A549 (cell line): Measurements from ENCODE around the gene PDE4D. TPM values are rescaled to one million over a fixed set of nuclear protein-coding genes. Genes with fewer than 3 reads are reported as not detected.

Source experiments
- ATAC-seq, 2 experiments: fragments of 200-7000 bp in 1 of 2; fragments of >200 bp in 1 of 2; cut with Nextera tagmentation in 1 of 2; cut with Tn5 transposase in 1 of 2; 3 replicates each; pipeline versions ENCODE4 v1.8.0 to v1.9.1; 2018 to 2020; ENCODE audit warnings: mild to moderate bottlenecking in 1 of 2, moderate library complexity in 1 of 2
- CTCF ChIA-PET: fragments of 300-600 bp; sonication (Branson Sonifier 250); formaldehyde crosslinking; extraction: SDS; loops from one replicate; lab custom pipeline; 2021; ENCODE audit warnings: antibody characterized with exemption, inconsistent platforms; lab: Yijun Ruan, JAX
- POLR2A ChIA-PET: fragments of 350-600 bp; formaldehyde crosslinking; extraction: SDS; loops from one replicate; lab custom pipeline; 2021; ENCODE audit warnings: antibody characterized with exemption, inconsistent platforms; lab: Yijun Ruan, JAX
- DNase-seq, 2 experiments: peaks; one replicate each; pipeline versions ENCODE4 v3.0.0 to v3.0.0-alpha.2; 2011 to 2016; ENCODE audit warnings: low read depth in 1 of 2, low spot score in 1 of 2
- FAIRE-seq: peaks from 2 replicates; lab custom pipeline; 2011; peaks lifted over from hg19 to GRCh38; lab: Jason Lieb, UNC
- H3K27ac ChIP-seq, 2 experiments: fragments of >200 bp; sonication (Bioruptor Twin); formaldehyde crosslinking; 3 replicates each; pipeline ENCODE4 v1.5.1; 2016 to 2017
- H3K4me1 ChIP-seq: fragments of >200 bp; sonication (Bioruptor Twin); formaldehyde crosslinking; 3 replicates; pipeline ENCODE4 v1.6.1; 2016
- H3K4me2 ChIP-seq: fragments of >200 bp; sonication (Bioruptor Twin); formaldehyde crosslinking; 3 replicates; pipeline ENCODE4 v1.6.1; 2016
- H3K4me3 ChIP-seq: fragments of >200 bp; sonication (Bioruptor Twin); formaldehyde crosslinking; 3 replicates; pipeline ENCODE4 v1.5.1; 2016
- H3K9me3 ChIP-seq: fragments of >200 bp; sonication (Bioruptor Twin); formaldehyde crosslinking; 3 replicates; pipeline ENCODE4 v1.6.1; 2016
- CBX8 ChIP-seq: fragments of 200-600 bp; sonication (generic); IDR thresholded peaks from 2 replicates; pipeline ENCODE4 v1.6.1; 2016
- EHF ChIP-seq: fragments of 250-450 bp; sonication (Bioruptor Pico); IDR thresholded peaks from 2 replicates; pipeline ENCODE4 v1.5.0; 2020; ENCODE audit warnings: mild to moderate bottlenecking
- ELK1 ChIP-seq: fragments of 150-350 bp; IDR thresholded peaks from 2 replicates; pipeline ENCODE4 v1.6.1; 2014; ENCODE audit warnings: low read depth, mild to moderate bottlenecking, low read length
- FOSB ChIP-seq: fragments of 250-450 bp; sonication (Bioruptor Pico); IDR thresholded peaks from 2 replicates; pipeline ENCODE4 v1.5.0; 2020; ENCODE audit warnings: mild to moderate bottlenecking, moderate library complexity
- FOSL2 ChIP-seq, 2 experiments: fragments of 450-650 bp in 1 of 2; fragments of >200 bp in 1 of 2; sonication (Bioruptor Twin) in 1 of 2; formaldehyde crosslinking; IDR thresholded peaks; 2 replicates each; pipeline versions ENCODE4 v1.5.0 to v1.6.1; 2016 to 2020; ENCODE audit warnings: mild to moderate bottlenecking in 1 of 2, moderate library complexity in 1 of 2
- FOXS1 ChIP-seq: fragments of 250-450 bp; sonication (Bioruptor Pico); IDR thresholded peaks from 2 replicates; pipeline ENCODE4 v1.5.0; 2020; ENCODE audit warnings: mild to moderate bottlenecking, moderate library complexity
- HES2 ChIP-seq: fragments of >200 bp; sonication (Bioruptor Twin); formaldehyde crosslinking; IDR thresholded peaks from 2 replicates; pipeline ENCODE4 v1.6.1; 2016
- HOXA7 ChIP-seq: fragments of 250-450 bp; sonication (Bioruptor Pico); IDR thresholded peaks from 2 replicates; pipeline ENCODE4 v1.5.0; 2020; ENCODE audit warnings: mild to moderate bottlenecking, moderate library complexity
- MAFK ChIP-seq: fragments of 450-650 bp; IDR thresholded peaks from 2 replicates; pipeline ENCODE4 v1.6.1; 2014; ENCODE audit not compliant: partially characterized antibody
- MAZ ChIP-seq: fragments of 150-350 bp; IDR thresholded peaks from 2 replicates; pipeline ENCODE4 v1.6.1; 2014; ENCODE audit warnings: antibody characterized with exemption, low read depth, low read length, borderline replicate concordance
- POLR2A ChIP-seq: IDR thresholded peaks from 2 replicates; pipeline ENCODE4 v1.6.1; 2012; ENCODE audit warnings: mild to moderate bottlenecking, low read length
- RNF2 ChIP-seq: fragments of 200-600 bp; sonication (generic); IDR thresholded peaks from 2 replicates; pipeline ENCODE4 v1.6.1; 2016; ENCODE audit warnings: low read depth, mild to moderate bottlenecking, antibody characterized with exemption, moderate library complexity, borderline replicate concordance
- TFCP2L1 ChIP-seq: fragments of 250-450 bp; sonication (Bioruptor Pico); IDR thresholded peaks from 2 replicates; pipeline ENCODE4 v1.5.0; 2021; ENCODE audit warnings: mild to moderate bottlenecking
- ZNF302 ChIP-seq: fragments of 250-450 bp; sonication (Bioruptor Pico); IDR thresholded peaks from 2 replicates; pipeline ENCODE4 v1.9.0; 2021; ENCODE audit warnings: inconsistent platforms, mild to moderate bottlenecking, moderate library complexity
- ZSCAN20 ChIP-seq: fragments of 250-450 bp; sonication (Bioruptor Pico); IDR thresholded peaks from 2 replicates; pipeline ENCODE4 v1.8.0; 2022; ENCODE audit warnings: mild to moderate bottlenecking, moderate library complexity
- WGBS: methylation state at CpG from one replicate; pipeline ENCODE4 v1.1.6; 2017; ENCODE audit errors: missing lambda C conversion rate; 5-methylcytosine and 5-hydroxymethylcytosine counted together
- polyA plus RNA-seq, 4 experiments: library from polyadenylated mRNA; depleted of rRNA in 3 of 4; stranded (reverse); fragments of >200 nt; fragmentation: RNase III in 1 of 4; extraction: RNeasy Plus Mini Kit Qiagen cat#74134 plus additional on column Dnase treatment in 1 of 4; gene quantifications; 2 replicates in 3 of 4; 3 replicates in 1 of 4; pipeline ENCODE4 v1.2.3, GENCODE V29; 2011 to 2017
- TF ChIP-seq, protein P1 (sequence below): fragments of 250-450 bp; sonication (Bioruptor Pico); IDR thresholded peaks from 2 replicates; pipeline ENCODE4 v1.5.0; 2021; ENCODE audit warnings: mild to moderate bottlenecking, moderate library complexity, borderline replicate concordance
- TF ChIP-seq, protein P2 (sequence below): IDR thresholded peaks from 2 replicates; pipeline ENCODE4 v1.6.1; 2012; ENCODE audit warnings: low read depth, borderline replicate concordance
- TF ChIP-seq, protein P3 (sequence below): IDR thresholded peaks from 2 replicates; pipeline ENCODE4 v1.6.1; 2012

The PDE4D gene
- polyA plus RNA-seq, 2 of the 4 experiments (the other 2 are of a cell fraction), result 74.0 to 213 TPM

- Histone ChIP-seq H3K9me3 (no peaks in the 10 kb centered on the region), H3K4me1 (peaks cover 50% of the 10 kb centered on the region), H3K27ac (peak overlapping the region; percentile 95 to 99), H3K4me3 (peak overlapping the region; percentile 74; the same call in 1 of the 3 replicates), H3K4me2 (peak overlapping the region; percentile 94)
- POLR2A ChIA-PET, result interaction anchor here (1.3 to 2.0 kb wide), 4 partner anchors 15 to 150 kb away, joined by 4 to 12 read pairs (median 5); no protein-coding TSS in a partner anchor
- CTCF ChIA-PET, result interaction anchor here (0.6 to 3.0 kb wide), 8 partner anchors 9 to 154 kb away, joined by 3 to 8 read pairs (median 4); no protein-coding TSS in a partner anchor
- 5% methylated on average over 1 of the region's 1 CpG for WGBS
- TF ChIP-seq FOXS1 (CRISPR knock-in tag) (peak; percentile 79; the same call in 1 of the 2 replicates), TFCP2L1 (CRISPR knock-in tag) (no peak), EHF (CRISPR knock-in tag) (peak; percentile 79), ZNF302 (CRISPR knock-in tag) (peak; percentile 65; the same call in 1 of the 2 replicates), ELK1 (no peak), FOSB (CRISPR knock-in tag) (peak; percentile 72; the same call in 1 of the 2 replicates), HOXA7 (CRISPR knock-in tag) (peak; percentile 46; the same call in 1 of the 2 replicates)
- ATAC-seq, result no peak
- FAIRE-seq, result peak; percentile 86
- peak in 1 of 2 experiments; percentile 54 for DNase-seq
Observed at GRCh38 chr5:59041355-59041754, 852.2 kb downstream of the PDE4D start.

- H3K4me1 ChIP-seq, result peaks cover 45% of the 10 kb centered on the region
- TF ChIP-seq MAFK (no peak), CBX8 (no peak), POLR2A (no peak), RNF2 (no peak), HES2 (no peak), MAZ (no peak), ZSCAN20 (CRISPR knock-in tag) (peak; percentile 50; the same call in 1 of the 2 replicates), FOSL2 (IDR thresholded peaks at IDR 0.05) (no peak), FOSL2 (CRISPR knock-in tag; IDR thresholded peaks at IDR 0.05) (no peak), FOXS1 (CRISPR knock-in tag) (no peak)
- TF ChIP-seq, protein P1, sequence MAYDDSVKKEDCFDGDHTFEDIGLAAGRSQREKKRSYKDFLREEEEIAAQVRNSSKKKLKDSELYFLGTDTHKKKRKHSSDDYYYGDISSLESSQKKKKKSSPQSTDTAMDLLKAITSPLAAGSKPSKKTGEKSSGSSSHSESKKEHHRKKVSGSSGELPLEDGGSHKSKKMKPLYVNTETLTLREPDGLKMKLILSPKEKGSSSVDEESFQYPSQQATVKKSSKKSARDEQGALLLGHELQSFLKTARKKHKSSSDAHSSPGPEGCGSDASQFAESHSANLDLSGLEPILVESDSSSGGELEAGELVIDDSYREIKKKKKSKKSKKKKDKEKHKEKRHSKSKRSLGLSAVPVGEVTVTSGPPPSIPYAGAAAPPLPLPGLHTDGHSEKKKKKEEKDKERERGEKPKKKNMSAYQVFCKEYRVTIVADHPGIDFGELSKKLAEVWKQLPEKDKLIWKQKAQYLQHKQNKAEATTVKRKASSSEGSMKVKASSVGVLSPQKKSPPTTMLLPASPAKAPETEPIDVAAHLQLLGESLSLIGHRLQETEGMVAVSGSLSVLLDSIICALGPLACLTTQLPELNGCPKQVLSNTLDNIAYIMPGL, result 0 out of 2 replicates have a peak, but pooled peaks have one; percentile 14
- TF ChIP-seq, protein P2, sequence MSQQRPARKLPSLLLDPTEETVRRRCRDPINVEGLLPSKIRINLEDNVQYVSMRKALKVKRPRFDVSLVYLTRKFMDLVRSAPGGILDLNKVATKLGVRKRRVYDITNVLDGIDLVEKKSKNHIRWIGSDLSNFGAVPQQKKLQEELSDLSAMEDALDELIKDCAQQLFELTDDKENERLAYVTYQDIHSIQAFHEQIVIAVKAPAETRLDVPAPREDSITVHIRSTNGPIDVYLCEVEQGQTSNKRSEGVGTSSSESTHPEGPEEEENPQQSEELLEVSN, result peak; percentile 1; the same call in 1 of the 2 replicates
- TF ChIP-seq, protein P3, sequence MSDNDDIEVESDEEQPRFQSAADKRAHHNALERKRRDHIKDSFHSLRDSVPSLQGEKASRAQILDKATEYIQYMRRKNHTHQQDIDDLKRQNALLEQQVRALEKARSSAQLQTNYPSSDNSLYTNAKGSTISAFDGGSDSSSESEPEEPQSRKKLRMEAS, result no peak
- peak in 1 of 2 experiments; percentile 61 for DNase-seq
- peak overlapping the region; percentile 74 for H3K4me3 ChIP-seq
- peak overlapping the region; percentile 95 to 99 for H3K27ac ChIP-seq
- peak overlapping the region; percentile 94 for H3K4me2 ChIP-seq
- POLR2A ChIA-PET, result interaction anchor here (1.3 to 2.0 kb wide), 3 partner anchors 15 to 87 kb away, joined by 4 to 12 read pairs (median 6); no protein-coding TSS in a partner anchor
- ATAC-seq, result no peak
- WGBS, result 0% methylated on average over 2 of the region's 2 CpGs
- CTCF ChIA-PET, result interaction anchor here (0.9 to 3.0 kb wide), 4 partner anchors 9 to 133 kb away, joined by 3 to 8 read pairs (median 6); no protein-coding TSS in a partner anchor
- FAIRE-seq, result no peak
- no peaks in the 10 kb centered on the region for H3K9me3 ChIP-seq
Observed at GRCh38 chr5:59040804-59041201, 852.7 kb downstream of the PDE4D start.
